Hematopoietic multipotent progenitor cell (in vitro differentiated cells): ENCODE results near the gene SMLR1. TPM values are rescaled to one million over a fixed set of nuclear protein-coding genes. Genes with fewer than 3 reads are reported as not detected.

Experiments
- DNase-seq, 3 donors: peaks; one replicate each; pipeline ENCODE4 v3.0.0-alpha.2; 2011 to 2015; ENCODE audit warnings: low read depth in 2 of 3, low spot score in 2 of 3
- total RNA-seq: library from RNA; depleted of rRNA; stranded (reverse); fragments of >200 nt; gene quantifications from one replicate; pipeline ENCODE4 v1.2.3, GENCODE V29; 2012

Gene SMLR1
- total RNA-seq, 1 donor = not detected

DNA sequence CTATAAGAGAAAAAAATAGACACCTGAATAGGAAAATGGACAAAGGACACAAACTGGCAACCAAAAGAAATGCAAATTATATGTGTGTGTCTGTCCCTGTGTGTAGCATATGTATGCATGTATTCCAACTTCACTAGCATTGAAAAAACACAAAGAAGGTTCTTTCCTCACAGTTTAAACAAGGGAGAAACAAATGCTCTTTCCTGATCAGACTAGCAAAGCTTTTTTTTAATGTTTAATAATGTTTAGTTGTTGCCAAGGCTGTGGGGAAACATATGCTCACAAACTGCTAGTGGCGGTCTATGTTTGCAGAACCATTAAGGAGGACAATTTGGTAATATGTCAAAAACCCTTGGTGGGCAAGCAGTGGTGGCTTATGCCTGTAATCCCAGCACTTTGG, 22.4 kb downstream of the SMLR1 start:
- no peak for DNase-seq

DNA sequence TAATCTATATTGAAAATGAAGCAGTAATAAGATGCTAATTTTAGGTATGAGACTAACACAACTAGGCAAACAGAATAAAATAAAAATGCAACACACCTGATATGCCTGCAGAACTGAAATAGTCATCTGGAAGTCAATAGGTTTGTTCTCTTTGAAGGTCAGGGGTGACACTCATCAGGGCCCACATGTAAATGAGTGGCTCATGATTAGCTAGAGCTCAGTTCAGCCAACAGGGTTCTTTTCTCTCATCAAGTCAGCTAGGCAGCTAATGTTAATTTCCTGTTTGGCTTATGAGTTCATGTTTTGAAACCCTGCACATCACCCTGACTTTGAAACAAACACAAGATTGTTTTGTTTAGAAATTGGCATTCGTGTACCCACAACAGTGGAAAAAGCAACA, 23.8 kb downstream of the SMLR1 start:
- DNase-seq = no peak

DNA sequence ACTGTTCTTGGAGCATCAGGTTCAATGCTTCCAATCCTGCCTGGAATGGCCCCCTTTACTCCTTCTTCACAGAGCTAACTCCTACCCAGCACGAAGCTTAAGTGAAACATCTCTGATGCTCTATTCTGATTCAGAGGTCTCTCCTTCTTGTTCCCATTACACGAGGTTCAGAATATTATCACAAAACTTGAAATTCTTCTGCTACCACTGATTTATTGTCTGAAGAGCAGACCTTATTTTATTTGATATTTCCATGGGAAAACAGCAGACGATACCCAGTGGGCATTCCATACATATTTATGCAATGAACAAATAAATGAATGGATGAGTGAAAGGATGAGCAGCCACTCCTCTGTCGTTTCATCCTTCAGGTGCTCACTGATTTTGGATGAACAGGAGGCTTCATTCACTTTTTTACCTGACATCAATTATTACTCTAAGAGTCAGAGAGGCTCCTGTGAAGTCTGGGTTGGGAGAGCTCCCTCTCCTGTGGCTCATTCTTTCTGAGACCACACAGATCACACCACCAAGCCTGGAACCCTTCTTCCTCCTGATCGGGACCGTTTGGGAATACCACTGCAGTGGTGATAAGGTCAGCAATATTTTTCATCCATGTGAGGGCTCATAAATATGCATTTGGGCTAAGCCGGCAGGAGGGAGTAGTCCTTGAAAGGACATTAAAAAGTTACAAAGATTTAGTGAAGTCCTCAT, 25.8 kb downstream of the SMLR1 start:
- no peak for DNase-seq

DNA sequence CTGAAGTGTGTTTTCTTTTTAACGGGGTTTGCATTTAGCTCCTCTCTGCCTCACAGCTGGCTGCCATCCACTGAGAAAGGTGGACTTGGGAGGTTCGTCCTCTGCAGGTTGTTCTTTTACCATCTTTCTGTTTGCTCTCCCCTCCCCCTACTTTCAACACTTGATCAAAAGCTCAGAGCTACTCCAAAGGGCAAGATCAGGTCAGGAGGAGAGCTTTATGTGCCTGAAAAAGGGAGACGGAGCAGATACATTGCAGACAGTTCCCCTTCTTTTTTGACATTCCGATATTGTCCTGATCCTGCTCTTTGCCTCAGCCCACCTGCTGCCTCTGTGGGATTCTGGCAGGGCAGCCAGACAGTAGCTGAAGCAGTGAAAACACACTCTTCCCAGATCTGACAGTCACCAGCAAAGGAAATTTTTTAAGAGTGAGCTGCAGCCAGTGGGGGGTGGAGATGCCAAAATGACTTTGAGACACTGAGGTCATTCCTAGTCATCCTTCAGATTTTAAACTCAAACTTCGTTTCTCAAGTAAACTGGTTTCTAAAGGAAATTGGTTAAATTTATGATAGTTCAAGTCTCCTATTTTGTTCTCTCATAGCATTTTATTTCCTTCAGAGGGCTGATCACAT, 26.5 kb downstream of the SMLR1 start:
- DNase-seq = no peak

- DNase-seq = no peak
Observed at GRCh38 chr6:130858054-130858453, 30.8 kb downstream of the SMLR1 start.

GRCh38 chr6:130858498-130859160, 31.4 kb downstream of the SMLR1 start:
- no peak for DNase-seq

DNA sequence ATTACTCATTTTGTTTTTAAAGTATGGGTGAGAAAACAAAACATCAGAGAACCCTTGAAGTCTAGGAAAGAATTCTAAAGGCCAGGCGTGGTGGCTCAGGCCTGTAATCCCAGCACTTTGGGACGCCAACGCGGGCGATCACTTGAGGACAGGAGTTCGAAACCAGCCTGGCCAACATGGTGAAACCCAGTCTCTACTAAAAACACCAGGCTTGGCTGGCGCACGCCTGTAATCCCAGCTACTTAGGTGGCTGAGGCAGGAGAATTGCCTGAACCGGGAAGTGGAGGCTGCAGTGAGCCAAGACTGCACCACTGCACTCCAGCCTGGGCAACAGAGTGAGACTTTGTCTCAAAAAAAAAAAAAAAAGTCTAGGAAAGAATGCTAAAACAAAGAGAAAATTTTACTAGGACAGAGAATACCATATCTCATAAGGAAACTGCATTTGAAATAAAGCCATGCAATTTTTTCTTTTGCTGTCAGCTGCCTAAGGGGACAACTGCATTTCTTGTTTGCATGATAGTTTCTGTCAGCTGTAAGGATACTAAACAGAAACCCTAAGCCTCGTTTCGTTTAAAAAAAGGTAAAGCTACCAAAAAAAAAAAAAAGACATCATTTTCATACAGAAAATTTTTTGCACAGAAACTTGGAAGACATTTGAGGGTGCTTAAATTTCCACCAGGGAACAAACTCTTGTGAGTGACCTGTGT, 32.1 kb downstream of the SMLR1 start:
- no peak for DNase-seq

- no peak for DNase-seq
Observed at GRCh38 chr6:130862370-130862769, 35.2 kb downstream of the SMLR1 start.

DNA sequence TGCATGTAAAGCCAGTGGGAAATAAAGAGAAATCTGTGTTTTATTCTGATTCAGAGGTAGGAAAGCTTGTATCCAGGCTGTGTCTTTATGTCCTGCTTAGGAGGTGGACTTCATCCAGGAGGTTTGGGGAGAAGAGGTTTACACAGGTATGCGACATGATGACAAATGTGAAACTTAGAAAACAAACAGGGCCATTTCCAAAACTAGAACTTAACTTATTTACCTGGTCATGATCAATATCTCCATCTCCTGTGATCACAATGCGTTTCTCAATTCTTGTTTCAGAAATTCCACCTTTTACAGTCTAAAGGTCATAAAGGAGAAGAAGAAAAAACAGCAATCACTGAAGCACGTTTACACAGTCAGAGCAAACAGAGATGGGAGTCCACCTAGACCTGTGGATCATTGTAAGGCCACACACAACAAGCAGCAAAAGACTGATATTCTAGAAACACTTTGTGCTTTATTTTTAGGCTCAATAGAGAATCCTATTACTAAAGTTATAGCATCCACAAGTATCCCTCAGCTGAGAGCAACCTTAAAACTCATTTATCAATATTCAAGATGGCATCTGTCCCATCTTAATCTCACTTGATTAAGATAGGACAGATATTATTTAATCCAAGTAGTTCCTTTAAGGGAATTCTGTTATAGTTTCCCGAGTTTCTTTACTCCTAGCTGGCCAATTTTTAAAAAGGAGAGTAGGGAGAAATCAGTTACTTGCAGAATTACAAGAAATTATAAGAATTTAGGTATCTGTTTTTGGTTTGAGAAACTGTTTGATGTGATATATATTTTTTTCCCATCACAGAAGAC, 36.4 kb downstream of the SMLR1 start:
- no peak for DNase-seq

- no peak for DNase-seq
Observed at GRCh38 chr6:130864344-130864743, 37.1 kb downstream of the SMLR1 start.

- no peak for DNase-seq
Observed at GRCh38 chr6:130865793-130866192, 38.6 kb downstream of the SMLR1 start.

- DNase-seq = no peak
Observed at GRCh38 chr6:130869681-130870080, 42.5 kb downstream of the SMLR1 start.

- DNase-seq = no peak
Observed at GRCh38 chr6:130870179-130870880, 43.1 kb downstream of the SMLR1 start.

- peak; percentile 35 to 72 (median 50) for DNase-seq
Observed at GRCh38 chr6:130872250-130873095, 45.3 kb downstream of the SMLR1 start.

DNA sequence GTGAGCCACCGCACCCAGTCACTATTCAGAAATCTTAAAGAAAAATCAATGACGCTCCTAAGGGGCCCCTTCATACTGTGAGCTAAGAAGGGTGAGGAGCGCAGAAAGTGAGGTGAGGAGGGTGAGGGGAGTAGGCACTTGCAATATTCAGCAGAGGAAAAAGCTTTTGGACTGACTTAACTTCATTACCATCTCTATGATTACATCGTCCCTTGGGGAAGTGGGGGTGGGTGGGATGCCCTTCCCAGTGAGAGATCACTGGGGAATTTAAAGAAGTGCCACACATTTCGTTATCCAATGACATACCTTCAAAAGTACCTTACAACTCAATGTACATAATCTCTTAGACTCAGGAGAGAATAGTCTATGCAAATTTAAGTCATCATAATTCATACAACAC, 46.5 kb downstream of the SMLR1 start:
- DNase-seq = no peak

DNA sequence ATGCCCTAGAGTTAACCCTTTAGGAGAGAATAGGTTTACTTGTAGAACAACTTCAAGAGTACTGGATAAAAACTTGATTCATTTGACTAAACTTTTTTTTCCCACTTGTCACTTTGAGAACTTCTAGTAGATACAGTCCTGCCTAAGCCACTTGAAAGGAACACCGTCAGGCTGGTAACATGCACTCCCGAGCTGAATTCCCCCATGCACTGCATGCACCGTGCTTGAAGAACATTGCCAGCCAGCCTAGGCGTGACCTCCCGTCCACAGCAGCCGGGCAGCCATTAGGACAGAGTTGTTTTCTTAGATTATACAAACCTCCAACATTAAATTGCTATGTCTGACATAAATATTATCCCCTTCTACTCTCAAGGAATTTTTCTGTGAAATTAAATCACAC, 52.6 kb downstream of the SMLR1 start:
- no peak for DNase-seq

DNA sequence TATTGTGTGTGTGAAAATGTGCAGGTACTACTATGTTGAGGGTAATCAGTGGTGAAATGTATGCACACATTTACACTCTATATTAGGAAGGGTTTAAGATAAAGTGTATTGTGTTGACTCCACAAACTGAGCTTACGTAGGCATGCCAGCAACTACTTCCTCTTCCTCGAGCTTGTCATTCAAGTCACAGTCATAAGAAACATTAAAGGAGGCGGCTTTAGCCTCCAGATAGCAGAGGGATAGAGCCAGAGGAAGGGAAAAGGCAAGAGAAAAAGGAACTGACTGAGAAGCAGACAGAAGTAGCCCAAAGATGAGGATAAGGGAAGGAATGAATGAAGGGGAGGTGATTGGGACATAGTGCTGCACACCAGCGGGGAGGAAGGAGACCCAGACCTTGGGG, 55.2 kb downstream of the SMLR1 start:
- peak in 1 of 3 donors; percentile 14 for DNase-seq

DNA sequence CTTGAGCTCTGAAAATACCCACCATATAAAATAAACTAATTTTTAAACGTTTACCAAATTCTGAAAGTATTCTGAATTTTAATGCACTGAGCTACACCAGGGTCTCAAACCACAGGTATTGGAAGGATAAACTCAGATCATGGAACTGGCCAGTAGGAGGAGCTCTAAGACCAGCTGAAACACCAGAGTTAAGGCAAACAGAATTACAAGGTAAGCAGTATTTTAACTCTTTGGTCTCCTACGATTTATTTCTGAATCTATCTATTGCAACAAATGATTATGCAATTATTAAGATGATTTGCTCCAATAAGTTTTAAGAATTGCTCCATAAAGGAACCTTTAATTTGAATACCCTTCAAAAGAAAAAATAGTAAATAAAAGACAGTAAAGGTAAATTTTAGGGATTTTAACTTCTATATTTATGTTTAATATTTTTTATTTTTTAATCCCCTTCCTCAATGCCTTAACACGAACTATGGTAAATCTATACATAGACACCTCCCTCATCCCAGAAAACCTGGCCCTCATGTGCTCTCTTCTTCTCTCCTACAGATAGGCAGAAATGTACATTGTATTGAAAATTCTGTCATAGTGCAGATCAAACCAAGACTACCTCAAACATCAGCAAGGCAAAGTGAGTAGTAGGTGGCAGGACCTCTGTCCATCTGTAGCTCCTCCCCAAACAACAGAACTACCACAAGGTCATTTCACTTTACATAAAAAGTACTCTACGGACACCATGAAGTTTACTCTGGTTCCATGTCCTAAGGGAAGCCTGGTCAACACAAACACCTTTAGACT, 58.4 kb downstream of the SMLR1 start:
- DNase-seq = peak; percentile 54 to 90 (median 67)
